A549 (cell line): ENCODE measurements around the gene ADCY2. TPM values are rescaled to one million over a fixed set of nuclear protein-coding genes. Genes with fewer than 3 reads are reported as not detected.
A peak's percentile ranks its signal among the peaks of the same experiment; 100 is the strongest.

Source experiments
- ATAC-seq, 2 experiments: fragments of 200-7000 bp in 1 of 2; fragments of >200 bp in 1 of 2; cut with Nextera tagmentation in 1 of 2; cut with Tn5 transposase in 1 of 2; 3 replicates each; pipeline versions ENCODE4 v1.8.0 to v1.9.1; 2018 to 2020; ENCODE audit warnings: mild to moderate bottlenecking in 1 of 2, moderate library complexity in 1 of 2
- CTCF ChIA-PET: fragments of 300-600 bp; sonication (Branson Sonifier 250); formaldehyde crosslinking; extraction: SDS; loops from one replicate; lab custom pipeline; 2021; ENCODE audit warnings: antibody characterized with exemption, inconsistent platforms; lab: Yijun Ruan, JAX
- POLR2A ChIA-PET: fragments of 350-600 bp; formaldehyde crosslinking; extraction: SDS; loops from one replicate; lab custom pipeline; 2021; ENCODE audit warnings: antibody characterized with exemption, inconsistent platforms; lab: Yijun Ruan, JAX
- DNase-seq, 2 experiments: peaks; one replicate each; pipeline versions ENCODE4 v3.0.0 to v3.0.0-alpha.2; 2011 to 2016; ENCODE audit warnings: low read depth in 1 of 2, low spot score in 1 of 2
- FAIRE-seq: peaks from 2 replicates; lab custom pipeline; 2011; peaks lifted over from hg19 to GRCh38; lab: Jason Lieb, UNC
- H3K27ac ChIP-seq, 2 experiments: fragments of >200 bp; sonication (Bioruptor Twin); formaldehyde crosslinking; 3 replicates each; pipeline ENCODE4 v1.5.1; 2016 to 2017
- H3K4me1 ChIP-seq: fragments of >200 bp; sonication (Bioruptor Twin); formaldehyde crosslinking; 3 replicates; pipeline ENCODE4 v1.6.1; 2016
- H3K4me2 ChIP-seq: fragments of >200 bp; sonication (Bioruptor Twin); formaldehyde crosslinking; 3 replicates; pipeline ENCODE4 v1.6.1; 2016
- H3K4me3 ChIP-seq: fragments of >200 bp; sonication (Bioruptor Twin); formaldehyde crosslinking; 3 replicates; pipeline ENCODE4 v1.5.1; 2016
- H3K9me3 ChIP-seq: fragments of >200 bp; sonication (Bioruptor Twin); formaldehyde crosslinking; 3 replicates; pipeline ENCODE4 v1.6.1; 2016
- CBX8 ChIP-seq: fragments of 200-600 bp; sonication (generic); IDR thresholded peaks from 2 replicates; pipeline ENCODE4 v1.6.1; 2016
- CEBPB ChIP-seq, 2 experiments: fragments of >200 bp in 1 of 2; sonication (Bioruptor Twin) in 1 of 2; formaldehyde crosslinking in 1 of 2; IDR thresholded peaks; 2 replicates each; pipeline ENCODE4 v1.6.1; 2012 to 2016
- EHMT2 ChIP-seq: fragments of 200-600 bp; sonication (generic); IDR thresholded peaks from 2 replicates; pipeline ENCODE4 v1.6.1; 2016; ENCODE audit warnings: antibody characterized with exemption, low read depth, mild to moderate bottlenecking, moderate library complexity
- FOSB ChIP-seq: fragments of 250-450 bp; sonication (Bioruptor Pico); IDR thresholded peaks from 2 replicates; pipeline ENCODE4 v1.5.0; 2020; ENCODE audit warnings: mild to moderate bottlenecking, moderate library complexity
- FOSL2 ChIP-seq, 2 experiments: fragments of 450-650 bp in 1 of 2; fragments of >200 bp in 1 of 2; sonication (Bioruptor Twin) in 1 of 2; formaldehyde crosslinking; IDR thresholded peaks; 2 replicates each; pipeline versions ENCODE4 v1.5.0 to v1.6.1; 2016 to 2020; ENCODE audit warnings: mild to moderate bottlenecking in 1 of 2, moderate library complexity in 1 of 2
- HDAC2 ChIP-seq: fragments of 200-600 bp; sonication (generic); IDR thresholded peaks from 2 replicates; pipeline ENCODE4 v1.6.1; 2016
- HEYL ChIP-seq: fragments of 250-450 bp; sonication (Bioruptor Pico); IDR thresholded peaks from 2 replicates; pipeline ENCODE4 v1.8.0; 2021; ENCODE audit warnings: mild to moderate bottlenecking, moderate library complexity
- HOXB13 ChIP-seq: fragments of 250-450 bp; sonication (Bioruptor Pico); IDR thresholded peaks from 2 replicates; pipeline ENCODE4 v1.5.0; 2020; ENCODE audit warnings: low read depth, mild to moderate bottlenecking, moderate library complexity
- HOXB5 ChIP-seq: fragments of 250-450 bp; sonication (Bioruptor Pico); IDR thresholded peaks from 2 replicates; pipeline ENCODE4 v1.5.0; 2020; ENCODE audit warnings: mild to moderate bottlenecking, moderate library complexity
- MAFK ChIP-seq: fragments of 450-650 bp; IDR thresholded peaks from 2 replicates; pipeline ENCODE4 v1.6.1; 2014; ENCODE audit not compliant: partially characterized antibody
- MYC ChIP-seq: IDR thresholded peaks from 2 replicates; pipeline ENCODE4 v1.6.1; 2012; ENCODE audit warnings: mild to moderate bottlenecking, inconsistent platforms, low read length, improper control_type of control experiment, borderline replicate concordance
- NR3C1 ChIP-seq: fragments of >200 bp; sonication (Bioruptor Twin); formaldehyde crosslinking; IDR thresholded peaks from 3 replicates; pipeline ENCODE4 v1.6.1; 2017
- PHF8 ChIP-seq: fragments of 200-600 bp; sonication (generic); IDR thresholded peaks from 2 replicates; pipeline ENCODE4 v1.6.1; 2016; ENCODE audit warnings: low read depth, mild to moderate bottlenecking, antibody characterized with exemption, moderate library complexity, borderline replicate concordance
- POLR2A ChIP-seq: IDR thresholded peaks from 2 replicates; pipeline ENCODE4 v1.6.1; 2012; ENCODE audit warnings: mild to moderate bottlenecking, low read length
- SMC3 ChIP-seq: fragments of >200 bp; sonication (Bioruptor Twin); formaldehyde crosslinking; IDR thresholded peaks from 3 replicates; pipeline ENCODE4 v1.6.1; 2018; ENCODE audit warnings: inconsistent platforms
- SREBF2 ChIP-seq: fragments of 450-650 bp; IDR thresholded peaks from 2 replicates; pipeline ENCODE4 v1.6.1; 2014; ENCODE audit warnings: mild to moderate bottlenecking, moderate library complexity
- WGBS: methylation state at CpG from one replicate; pipeline ENCODE4 v1.1.6; 2017; ENCODE audit errors: missing lambda C conversion rate; 5-methylcytosine and 5-hydroxymethylcytosine counted together
- polyA plus RNA-seq, 4 experiments: library from polyadenylated mRNA; depleted of rRNA in 3 of 4; stranded (reverse); fragments of >200 nt; fragmentation: RNase III in 1 of 4; extraction: RNeasy Plus Mini Kit Qiagen cat#74134 plus additional on column Dnase treatment in 1 of 4; gene quantifications; 2 replicates in 3 of 4; 3 replicates in 1 of 4; pipeline ENCODE4 v1.2.3, GENCODE V29; 2011 to 2017
- TF ChIP-seq, protein P1 (sequence below): IDR thresholded peaks from 2 replicates; pipeline ENCODE4 v1.6.1; 2012; ENCODE audit warnings: low read depth, borderline replicate concordance
- TF ChIP-seq, protein P2 (sequence below): fragments of >200 bp; sonication (Bioruptor Twin); formaldehyde crosslinking; IDR thresholded peaks from 2 replicates; pipeline ENCODE4 v1.6.1; 2016
- TF ChIP-seq, protein P3 (sequence below): fragments of >200 bp; sonication (Bioruptor Twin); formaldehyde crosslinking; IDR thresholded peaks from 3 replicates; pipeline ENCODE4 v1.5.1; 2016
- TF ChIP-seq, protein P4 (sequence below): fragments of >200 bp; sonication (Bioruptor Twin); formaldehyde crosslinking; IDR thresholded peaks from 3 replicates; pipeline ENCODE4 v1.6.1; 2016

The ADCY2 gene
- polyA plus RNA-seq, 2 of the 4 experiments (the other 2 are of a cell fraction) = not detected

DNA sequence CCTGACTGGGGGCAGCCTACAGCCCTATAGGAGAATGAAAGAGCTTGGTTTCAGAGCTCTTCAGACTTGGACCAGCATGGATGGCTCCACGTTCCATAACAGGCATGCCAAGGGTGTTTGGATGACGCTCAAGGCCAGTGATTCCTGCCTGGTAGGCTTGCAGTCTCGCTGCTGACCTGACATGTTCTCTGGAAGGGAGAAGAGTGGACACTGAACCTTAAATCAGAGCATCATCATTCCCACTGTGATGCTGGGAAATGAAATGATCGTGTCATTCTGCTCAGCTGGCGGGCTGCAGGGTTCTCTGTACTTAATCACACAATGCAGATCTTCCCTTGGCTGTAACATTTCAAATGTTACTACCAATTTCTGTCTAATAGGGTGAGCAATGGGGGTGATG lies 398.0 kb downstream of the ADCY2 start (continued):
- TF ChIP-seq MYC (no peak), POLR2A (no peak), EHMT2 (no peak)

DNA sequence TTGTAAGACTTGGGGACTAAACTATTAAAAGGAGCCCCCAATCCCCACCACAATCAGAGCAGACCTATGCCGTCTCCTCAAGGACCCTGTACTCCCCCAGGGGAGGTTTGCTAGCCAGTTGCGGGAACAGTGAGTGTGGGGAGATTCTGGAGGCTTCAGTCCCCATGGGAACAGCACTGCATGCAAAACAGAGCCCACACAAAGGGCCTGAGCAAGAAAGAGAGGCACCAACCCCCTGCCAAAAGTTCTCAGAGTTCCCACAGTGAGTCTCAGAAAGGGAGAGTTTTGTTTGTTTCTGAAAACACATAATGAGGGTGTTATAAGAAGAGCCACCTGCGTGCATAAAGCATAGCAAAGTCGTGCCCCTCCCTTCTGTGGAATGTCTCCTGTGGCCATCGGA lies 398.4 kb downstream of the ADCY2 start:
- Histone ChIP-seq H3K9me3 (no peaks in the 10 kb centered on the region), H3K4me1 (no peaks in the 10 kb centered on the region), H3K4me3 (no peak overlapping the region), H3K4me2 (no peak overlapping the region), H3K27ac (no peak overlapping the region)
- no peak for FAIRE-seq
- no peak for TF ChIP-seq PHF8
- TF ChIP-seq, protein P1, sequence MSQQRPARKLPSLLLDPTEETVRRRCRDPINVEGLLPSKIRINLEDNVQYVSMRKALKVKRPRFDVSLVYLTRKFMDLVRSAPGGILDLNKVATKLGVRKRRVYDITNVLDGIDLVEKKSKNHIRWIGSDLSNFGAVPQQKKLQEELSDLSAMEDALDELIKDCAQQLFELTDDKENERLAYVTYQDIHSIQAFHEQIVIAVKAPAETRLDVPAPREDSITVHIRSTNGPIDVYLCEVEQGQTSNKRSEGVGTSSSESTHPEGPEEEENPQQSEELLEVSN = no peak
- TF ChIP-seq, protein P2, sequence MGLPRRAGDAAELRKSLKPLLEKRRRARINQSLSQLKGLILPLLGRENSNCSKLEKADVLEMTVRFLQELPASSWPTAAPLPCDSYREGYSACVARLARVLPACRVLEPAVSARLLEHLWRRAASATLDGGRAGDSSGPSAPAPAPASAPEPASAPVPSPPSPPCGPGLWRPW = no peak
- TF ChIP-seq, protein P3, sequence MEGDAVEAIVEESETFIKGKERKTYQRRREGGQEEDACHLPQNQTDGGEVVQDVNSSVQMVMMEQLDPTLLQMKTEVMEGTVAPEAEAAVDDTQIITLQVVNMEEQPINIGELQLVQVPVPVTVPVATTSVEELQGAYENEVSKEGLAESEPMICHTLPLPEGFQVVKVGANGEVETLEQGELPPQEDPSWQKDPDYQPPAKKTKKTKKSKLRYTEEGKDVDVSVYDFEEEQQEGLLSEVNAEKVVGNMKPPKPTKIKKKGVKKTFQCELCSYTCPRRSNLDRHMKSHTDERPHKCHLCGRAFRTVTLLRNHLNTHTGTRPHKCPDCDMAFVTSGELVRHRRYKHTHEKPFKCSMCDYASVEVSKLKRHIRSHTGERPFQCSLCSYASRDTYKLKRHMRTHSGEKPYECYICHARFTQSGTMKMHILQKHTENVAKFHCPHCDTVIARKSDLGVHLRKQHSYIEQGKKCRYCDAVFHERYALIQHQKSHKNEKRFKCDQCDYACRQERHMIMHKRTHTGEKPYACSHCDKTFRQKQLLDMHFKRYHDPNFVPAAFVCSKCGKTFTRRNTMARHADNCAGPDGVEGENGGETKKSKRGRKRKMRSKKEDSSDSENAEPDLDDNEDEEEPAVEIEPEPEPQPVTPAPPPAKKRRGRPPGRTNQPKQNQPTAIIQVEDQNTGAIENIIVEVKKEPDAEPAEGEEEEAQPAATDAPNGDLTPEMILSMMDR = no peak
- TF ChIP-seq MYC = no peak
- TF ChIP-seq HOXB5 = no peak
- TF ChIP-seq MAFK = no peak
- no peak for TF ChIP-seq FOSL2 (IDR thresholded peaks at IDR 0.05)
- TF ChIP-seq FOSL2 (CRISPR knock-in tag; IDR thresholded peaks at IDR 0.05) = no peak
- no peak for TF ChIP-seq SREBF2
- TF ChIP-seq, protein P4, sequence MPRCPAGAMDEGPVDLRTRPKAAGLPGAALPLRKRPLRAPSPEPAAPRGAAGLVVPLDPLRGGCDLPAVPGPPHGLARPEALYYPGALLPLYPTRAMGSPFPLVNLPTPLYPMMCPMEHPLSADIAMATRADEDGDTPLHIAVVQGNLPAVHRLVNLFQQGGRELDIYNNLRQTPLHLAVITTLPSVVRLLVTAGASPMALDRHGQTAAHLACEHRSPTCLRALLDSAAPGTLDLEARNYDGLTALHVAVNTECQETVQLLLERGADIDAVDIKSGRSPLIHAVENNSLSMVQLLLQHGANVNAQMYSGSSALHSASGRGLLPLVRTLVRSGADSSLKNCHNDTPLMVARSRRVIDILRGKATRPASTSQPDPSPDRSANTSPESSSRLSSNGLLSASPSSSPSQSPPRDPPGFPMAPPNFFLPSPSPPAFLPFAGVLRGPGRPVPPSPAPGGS = no peak
- no peak for TF ChIP-seq SMC3
- TF ChIP-seq CBX8 = no peak
- TF ChIP-seq FOSB (CRISPR knock-in tag) = no peak
- TF ChIP-seq NR3C1 = no peak
- no peak for TF ChIP-seq HEYL (CRISPR knock-in tag)
- TF ChIP-seq POLR2A = no peak
- TF ChIP-seq CEBPB (IDR thresholded peaks at IDR 0.05) = no peak
- no peak for ATAC-seq
- WGBS = 11% methylated on average over 5 of the region's 5 CpGs
- ChIA-PET POLR2A (no interaction called here), CTCF (interaction anchor here (1.5 to 2.7 kb wide), 2 partner anchors 22 to 23 kb away, joined by 4 to 9 read pairs; no protein-coding TSS in a partner anchor)
- peak in 1 of 2 experiments; percentile 4 for DNase-seq

DNA sequence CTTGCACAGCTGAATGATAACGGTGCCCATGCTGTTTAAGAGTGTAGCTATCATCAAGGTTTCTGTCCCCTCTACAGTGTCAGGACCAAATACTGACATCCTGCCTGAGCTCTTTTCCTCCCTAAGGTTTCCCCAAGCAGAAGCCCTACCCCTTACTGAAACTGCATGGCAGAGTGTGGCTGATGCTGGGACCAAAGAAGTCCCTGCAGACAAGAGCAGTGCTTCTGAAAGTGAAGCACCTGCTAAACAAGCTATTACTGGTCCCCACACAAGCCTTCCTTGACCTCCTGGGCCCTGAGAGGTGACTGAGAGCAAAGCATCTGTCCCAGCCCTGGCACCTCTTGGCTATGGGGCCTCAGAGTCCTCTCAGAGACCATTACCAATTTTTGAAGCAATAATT lies 398.9 kb downstream of the ADCY2 start:
- ChIA-PET POLR2A (interaction anchor here (0.7 kb wide), 1 partner anchor 20 kb away, joined by 4 read pairs; no protein-coding TSS in a partner anchor), CTCF (interaction anchor here (2.7 kb wide), 1 partner anchor 22 kb away, joined by 9 read pairs; no protein-coding TSS in a partner anchor)
- H3K4me3 ChIP-seq = no peak overlapping the region
- H3K9me3 ChIP-seq = no peaks in the 10 kb centered on the region
- no peak for FAIRE-seq
- ATAC-seq = no peak
- TF ChIP-seq HOXB13 (CRISPR knock-in tag) = no peak
- TF ChIP-seq HDAC2 = no peak
- 0% methylated on average over 1 of the region's 1 CpG for WGBS
- no peak overlapping the region for H3K4me2 ChIP-seq
- no peaks in the 10 kb centered on the region for H3K4me1 ChIP-seq
- DNase-seq = no peak
- H3K27ac ChIP-seq = no peak overlapping the region
